HG03575 (cell line): ENCODE results near the gene C20orf144.
A peak's percentile ranks its signal among the peaks of the same experiment; 100 is the strongest.

Source experiments
- ATAC-seq: cut with Tn5 transposase; IDR thresholded peaks from one replicate; pipeline ENCODE4 v1.9.1; 2021; ENCODE audit not compliant: unreplicated experiment, insufficient number of reproducible peaks, low FRiP score; ENCODE audit errors: extremely low read depth

The C20orf144 gene

GRCh38 chr20:33660035-33660684 lies 2.0 kb upstream of the C20orf144 start:
- no peak for ATAC-seq

GRCh38 chr20:33660685-33661058 lies 1.5 kb upstream of the C20orf144 start:
- ATAC-seq, result no peak

GRCh38 chr20:33663161-33664084 lies 1.3 kb downstream of the C20orf144 start:
- no peak for ATAC-seq

GRCh38 chr20:33664085-33664761 lies 2.1 kb downstream of the C20orf144 start:
- ATAC-seq, result no peak

GRCh38 chr20:33664762-33665144 lies 2.6 kb downstream of the C20orf144 start:
- no peak for ATAC-seq

- ATAC-seq, result peak; percentile 43
These were observed 4.4 kb downstream of the C20orf144 start, which contains the start of gene ACTL10 for GRCh38 chr20:33666293-33667244. TSS of gene ACTL10 (plus strand) at chr20:33666943. CDS start at chr20:33667498, 555 bp downstream.

- ATAC-seq, result no peak
These were observed 5.1 kb downstream of the C20orf144 start for GRCh38 chr20:33667245-33667675.

GRCh38 chr20:33667676-33668465 lies 5.7 kb downstream of the C20orf144 start:
- ATAC-seq, result no peak

- no peak for ATAC-seq
These were observed 6.5 kb downstream of the C20orf144 start for GRCh38 chr20:33668466-33669155.

- ATAC-seq, result no peak
These were observed 7.1 kb downstream of the C20orf144 start for GRCh38 chr20:33669224-33669623.

- ATAC-seq, result no peak
These were observed 7.9 kb downstream of the C20orf144 start for GRCh38 chr20:33669873-33670640.

- no peak for ATAC-seq
These were observed 8.8 kb downstream of the C20orf144 start for GRCh38 chr20:33670715-33671499.

GRCh38 chr20:33671573-33672288 lies 9.6 kb downstream of the C20orf144 start:
- no peak for ATAC-seq

GRCh38 chr20:33672426-33673113 lies 10.4 kb downstream of the C20orf144 start:
- ATAC-seq, result no peak

- ATAC-seq, result no peak
These were observed 10.9 kb downstream of the C20orf144 start for GRCh38 chr20:33673114-33673409.
